K562 (cell line): ENCODE measurements around the gene AFF3. TPM values are rescaled to one million over a fixed set of nuclear protein-coding genes. Genes with fewer than 3 reads are reported as not detected.

Experiments used
- ATAC-seq: fragments of 200-7000 bp; cut with Tn5 transposase; 3 replicates; pipeline ENCODE4 v1.9.1; 2020; ENCODE audit warnings: moderate library complexity
- BruUV-seq: library from RNA; stranded (reverse); fragments of 400-500 nt; replicated peaks from 2 replicates; lab custom pipeline; 2021; lab: Mats Ljungman, UMichigan
- CTCF ChIA-PET: fragments of 300-600 bp; formaldehyde crosslinking; extraction: SDS; loops from one replicate; lab custom pipeline; 2021; ENCODE audit warnings: low intra/inter-chr PET ratio; lab: Yijun Ruan, JAX
- POLR2A ChIA-PET: fragments of 300-600, 350-650 bp; sonication (Branson Sonifier 250); formaldehyde crosslinking; extraction: SDS; loops from one replicate; lab custom pipeline; 2021; ENCODE audit warnings: antibody characterized with exemption, inconsistent platforms; lab: Yijun Ruan, JAX
- DNase-seq, 4 experiments: peaks; one replicate each; pipeline versions ENCODE4 v3.0.0 to v3.0.0-alpha.2; 2011 to 2018; ENCODE audit warnings: low spot score in 3 of 4, mixed read lengths in 3 of 4; ENCODE audit errors: extremely low read depth in 1 of 4
- FAIRE-seq: peaks from 2 replicates; lab custom pipeline; 2011; peaks lifted over from hg19 to GRCh38; lab: Jason Lieb, UNC
- H2AFZ ChIP-seq: 2 replicates; pipeline ENCODE4 v1.6.0; 2011; ENCODE audit warnings: low read depth, low read length, control low read depth, inconsistent platforms
- H3K27ac ChIP-seq: fragments of 200-600 bp; 3 replicates; pipeline ENCODE4 v1.8.0; 2011; ENCODE audit warnings: low read depth, mild to moderate bottlenecking, control low read depth, inconsistent platforms, low read length, moderate library complexity, mixed read lengths; ENCODE audit errors: extremely low read depth
- H3K27me3 ChIP-seq, 2 experiments: fragments of 300-600 bp in 1 of 2; 2 replicates in 1 of 2; 3 replicates in 1 of 2; pipeline versions ENCODE4 v1.6.0 to v1.8.0; 2011; ENCODE audit warnings: inconsistent platforms in 2 of 2, low read length in 2 of 2, mild to moderate bottlenecking in 1 of 2, mixed read lengths in 1 of 2, moderate library complexity in 1 of 2; ENCODE audit not compliant: control insufficient read depth in 2 of 2, insufficient read depth in 2 of 2
- H3K36me3 ChIP-seq: fragments of 300-600 bp; 3 replicates; pipeline ENCODE4 v1.8.0; 2011; ENCODE audit warnings: mild to moderate bottlenecking, low read length, inconsistent platforms; ENCODE audit not compliant: control insufficient read depth, insufficient read depth
- H3K4me1 ChIP-seq, 2 experiments: fragments of 200-600 bp in 1 of 2; replicated peaks in 1 of 2; 2 replicates in 1 of 2; 3 replicates in 1 of 2; pipeline versions ENCODE4 v1.5.1 to v1.8.0; 2011; ENCODE audit warnings: inconsistent platforms in 2 of 2, low read length in 2 of 2, mild to moderate bottlenecking in 1 of 2, mixed read lengths in 1 of 2, moderate library complexity in 1 of 2; ENCODE audit not compliant: control insufficient read depth in 2 of 2, insufficient read depth in 2 of 2
- H3K4me2 ChIP-seq: 2 replicates; pipeline ENCODE4 v1.6.1; 2011; ENCODE audit warnings: low read length, control low read depth, inconsistent platforms, mixed read lengths; ENCODE audit not compliant: insufficient read depth
- H3K4me3 ChIP-seq: fragments of 200-600 bp; sonication (generic), shearing (Covaris generic); 2 replicates; pipeline ENCODE4 v1.5.1; 2016; ENCODE audit warnings: control low read depth, inconsistent platforms
- H3K79me2 ChIP-seq: fragments of 200-600 bp; 3 replicates; pipeline ENCODE4 v1.8.0; 2011; ENCODE audit warnings: low read length, inconsistent platforms; ENCODE audit not compliant: control insufficient read depth, insufficient read depth
- H3K9ac ChIP-seq, 2 experiments: 2 replicates each; pipeline versions ENCODE4 v1.6.0 to v1.6.1; 2011; ENCODE audit warnings: low read depth in 2 of 2, low read length in 2 of 2, control low read depth in 1 of 2, inconsistent platforms in 1 of 2, mild to moderate bottlenecking in 1 of 2, mixed read lengths in 1 of 2; ENCODE audit not compliant: insufficient read depth in 1 of 2
- H3K9me1 ChIP-seq: one replicate; pipeline ENCODE4 v1.6.0; 2011; ENCODE audit warnings: inconsistent platforms, mild to moderate bottlenecking, low read length, moderate library complexity; ENCODE audit not compliant: control insufficient read depth, insufficient read depth
- H3K9me3 ChIP-seq: replicated peaks from 2 replicates; pipeline ENCODE4 v1.5.1; 2011; ENCODE audit warnings: low read depth, low read length, inconsistent platforms; ENCODE audit not compliant: control insufficient read depth, insufficient read depth
- H4K20me1 ChIP-seq: replicated peaks from 2 replicates; pipeline ENCODE4 v1.6.1; 2011; ENCODE audit warnings: low read length, inconsistent platforms, mixed read lengths; ENCODE audit not compliant: control insufficient read depth, insufficient read depth
- FUS ChIP-seq: fragments of 200-400 bp; formaldehyde crosslinking; optimal IDR thresholded peaks from 2 replicates; pipeline ENCODE3; 2017; ENCODE audit warnings: low read depth, low read length
- GTF2A2 ChIP-seq: IDR thresholded peaks from 2 replicates; pipeline ENCODE4 v1.6.1; 2016; ENCODE audit warnings: mild to moderate bottlenecking, missing genetic modification characterization, missing compliant biosample characterization
- MAZ ChIP-seq, 2 experiments: fragments of 450-650 bp in 1 of 2; sonication (generic) in 1 of 2; formaldehyde crosslinking; IDR thresholded peaks in 1 of 2; conservative IDR thresholded peaks in 1 of 2; 2 replicates each; pipeline versions ENCODE4 v1.4.0 to v1.5.0; 2020; ENCODE audit warnings: mild to moderate bottlenecking in 1 of 2, missing genetic modification reagents in 1 of 2
- POLR2AphosphoS2 ChIP-seq: IDR thresholded peaks from 2 replicates; pipeline ENCODE4 v1.6.1; 2012; ENCODE audit warnings: low read length, improper control_type of control experiment
- RAD51 ChIP-seq: fragments of 450-650 bp; IDR thresholded peaks from 2 replicates; pipeline ENCODE4 v1.7.1; 2016; ENCODE audit warnings: low read depth, mild to moderate bottlenecking, borderline replicate concordance
- SRSF1 ChIP-seq: fragments of 200-400 bp; formaldehyde crosslinking; IDR thresholded peaks from 2 replicates; pipeline ENCODE4 v1.6.1; 2017; ENCODE audit warnings: mild to moderate bottlenecking, low read depth, low read length, moderate library complexity
- TARDBP ChIP-seq: fragments of 450-650 bp; IDR thresholded peaks from 2 replicates; pipeline ENCODE4 v1.6.1; 2016
- ZBTB8A ChIP-seq: fragments of 450-650 bp; IDR thresholded peaks from 2 replicates; pipeline ENCODE4 v1.6.1; 2018; ENCODE audit warnings: mild to moderate bottlenecking, moderate library complexity; ENCODE audit not compliant: partially characterized antibody
- ZNF408 ChIP-seq: fragments of 250-450 bp; sonication (Bioruptor Pico); IDR thresholded peaks from 2 replicates; pipeline ENCODE4 v1.4.0; 2020; ENCODE audit warnings: low read depth, mild to moderate bottlenecking, moderate library complexity
- WGBS: fragments of 100-300 bp; shearing (Covaris generic); methylation state at CpG from one replicate; pipeline ENCODE4 v1.1.6; 2016; ENCODE audit warnings: low coverage, mixed read lengths; ENCODE audit not compliant: insufficient coverage; ENCODE audit errors: missing lambda C conversion rate; 5-methylcytosine and 5-hydroxymethylcytosine counted together
- in situ Hi-C: fragments of 300-500 bp; cut with MboI; formaldehyde crosslinking; loops from 4 replicates; pipeline ENCODE4 v1.15.0; 2018; ENCODE audit warnings: inconsistent platforms, mixed read lengths
- intact Hi-C: fragments of 100-400 bp; cut with micrococcal nuclease; formaldehyde crosslinking; loops from 2 replicates; pipeline ENCODE4 v1.14.2; 2022
- polyA plus RNA-seq, 8 experiments: library from polyadenylated mRNA; depleted of rRNA in 4 of 8; stranded (reverse) in 5 of 8; unstranded in 3 of 8; fragments of >200 nt; fragmentation: Nextera tagmentation in 2 of 8; fragmentation: Illumina TruSeq in 1 of 8; extraction: Ambion mirVana in 2 of 8; extraction: Trizol in 1 of 8; gene quantifications; 2 replicates each; pipeline versions ENCODE4 v1.2.1 to v1.2.3, GENCODE V29; 2011 to 2014; ENCODE audit warnings: inconsistent platforms in 1 of 8, missing spikeins in 1 of 8
- total RNA-seq, 7 experiments: library from RNA; depleted of rRNA in 6 of 7; stranded (reverse); fragments of >200 nt in 6 of 7; fragmentation: Illumina TruSeq in 2 of 7; extraction: Trizol in 2 of 7; gene quantifications; 2 replicates each; pipeline versions ENCODE4 v1.2.1 to v1.2.3, GENCODE V29; 2011 to 2021; ENCODE audit warnings: low replicate concordance in 1 of 7
- TF ChIP-seq, protein P1 (sequence below): sonication (generic); formaldehyde crosslinking; IDR thresholded peaks from 2 replicates; pipeline ENCODE4 v1.8.0; 2022; ENCODE audit warnings: mild to moderate bottlenecking, missing genetic modification reagents
- TF ChIP-seq, protein P2 (sequence below): fragments of 450-650 bp; IDR thresholded peaks from 2 replicates; pipeline ENCODE4 v1.7.1; 2018; ENCODE audit warnings: mild to moderate bottlenecking, low read depth; ENCODE audit not compliant: partially characterized antibody

AFF3 gene
- total and polyA plus RNA-seq, 9 of the 15 experiments (the other 6 are each of a cell fraction or from before 2014, with no cell fraction given), result 0.02 to 0.11 TPM; not detected in 7

DNA sequence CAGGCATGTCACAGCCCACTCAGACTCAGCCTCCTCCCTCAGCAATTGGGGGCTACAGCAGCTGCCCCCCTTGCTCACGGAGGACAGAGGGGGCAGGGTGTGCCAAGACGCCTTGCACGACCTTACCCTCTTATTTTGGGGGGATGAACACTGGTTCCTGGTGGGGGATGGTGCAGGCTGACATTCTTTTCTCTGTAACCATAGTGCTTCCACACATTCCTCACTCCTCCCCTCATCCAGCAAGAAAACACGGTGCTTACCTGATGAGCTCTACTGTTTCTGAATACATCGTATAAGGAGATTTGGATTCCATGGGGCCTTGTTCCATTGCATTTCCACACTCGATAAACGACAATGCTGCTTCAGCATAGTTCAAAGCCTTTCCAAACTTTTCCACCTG lies 577.2 kb downstream of the AFF3 start:
- Histone ChIP-seq H3K36me3 (no peaks in the 10 kb centered on the region), H3K9me3 (no peaks in the 10 kb centered on the region), H2AFZ (no peak overlapping the region), H3K79me2 (no peaks in the 10 kb centered on the region)
- no peak for TF ChIP-seq SRSF1
- TF ChIP-seq, all 486 proteins: peak for 0
- no peaks in the 10 kb centered on the region for H3K9me1 ChIP-seq
- DNase-seq (no peak), ATAC-seq (no peak), FAIRE-seq (no peak)
- no peak overlapping the region for H3K27ac ChIP-seq
- ChIA-PET POLR2A (no interaction called here), CTCF (no interaction called here)
- intact Hi-C loops, result no loop called here
- no peak overlapping the region for H3K4me3 ChIP-seq
- 1% methylated on average over 7 of the region's 7 CpGs for WGBS
- H4K20me1 ChIP-seq, result no peaks in the 10 kb centered on the region
- no peaks in the 10 kb centered on the region for H3K4me1 ChIP-seq
- no peak overlapping the region for H3K9ac ChIP-seq
- in situ Hi-C loops, result loop anchor here (25.0 kb wide), 2 partner anchors 247 to 822 kb away; no protein-coding TSS in a partner anchor
- no peak overlapping the region for H3K4me2 ChIP-seq
- H3K27me3 ChIP-seq, result peaks cover 4 to 31% of the 10 kb centered on the region in 2 experiments; a peak in 4 of 5 replicates
- no TSS peak for BruUV-seq

DNA sequence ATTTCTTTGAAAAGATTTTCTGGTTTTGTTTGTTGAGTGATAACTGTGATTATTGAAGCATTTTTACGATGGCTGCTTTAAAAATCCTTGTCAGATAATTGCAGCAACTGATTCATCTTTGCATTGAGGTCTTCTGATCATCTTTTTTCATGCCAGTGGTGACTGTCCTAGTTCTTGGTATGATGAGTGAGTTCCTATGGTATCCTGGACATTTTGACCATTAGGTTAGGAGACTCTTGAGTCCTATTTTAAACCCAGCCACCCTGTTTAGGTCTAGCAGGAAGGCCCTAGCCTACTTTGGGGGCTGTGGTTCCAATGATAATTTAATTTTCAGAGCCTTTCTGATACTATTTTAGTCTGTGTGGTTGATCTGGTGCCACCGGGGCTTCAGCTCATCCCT lies 579.9 kb downstream of the AFF3 start:
- WGBS, result 2% methylated on average over 2 of the region's 2 CpGs
- intact Hi-C loops, result no loop called here
- DNase-seq, result no peak
- no TSS peak for BruUV-seq
- Histone ChIP-seq H4K20me1 (no peaks in the 10 kb centered on the region), H3K27me3 (peaks cover 4 to 27% of the 10 kb centered on the region in 2 experiments; a peak in 4 of 5 replicates), H2AFZ (no peak overlapping the region), H3K4me1 (no peaks in the 10 kb centered on the region), H3K4me2 (no peak overlapping the region), H3K9me3 (no peaks in the 10 kb centered on the region), H3K9me1 (no peaks in the 10 kb centered on the region), H3K9ac (no peak overlapping the region), H3K27ac (no peak overlapping the region), H3K36me3 (no peaks in the 10 kb centered on the region), H3K4me3 (no peak overlapping the region), H3K79me2 (no peaks in the 10 kb centered on the region)
- ChIA-PET POLR2A (no interaction called here), CTCF (no interaction called here)
- FAIRE-seq, result no peak
- in situ Hi-C loops, result loop anchor here (5.0 to 25.0 kb wide), 3 partner anchors 250 to 825 kb away; no protein-coding TSS in a partner anchor
- ATAC-seq, result no peak
- TF ChIP-seq MAZ (CRISPR knock-in tag; conservative IDR thresholded peaks at IDR 0.05 in 1 of 2, IDR thresholded peaks at IDR 0.05 in 1 of 2), result no peak
- TF ChIP-seq, protein P1, sequence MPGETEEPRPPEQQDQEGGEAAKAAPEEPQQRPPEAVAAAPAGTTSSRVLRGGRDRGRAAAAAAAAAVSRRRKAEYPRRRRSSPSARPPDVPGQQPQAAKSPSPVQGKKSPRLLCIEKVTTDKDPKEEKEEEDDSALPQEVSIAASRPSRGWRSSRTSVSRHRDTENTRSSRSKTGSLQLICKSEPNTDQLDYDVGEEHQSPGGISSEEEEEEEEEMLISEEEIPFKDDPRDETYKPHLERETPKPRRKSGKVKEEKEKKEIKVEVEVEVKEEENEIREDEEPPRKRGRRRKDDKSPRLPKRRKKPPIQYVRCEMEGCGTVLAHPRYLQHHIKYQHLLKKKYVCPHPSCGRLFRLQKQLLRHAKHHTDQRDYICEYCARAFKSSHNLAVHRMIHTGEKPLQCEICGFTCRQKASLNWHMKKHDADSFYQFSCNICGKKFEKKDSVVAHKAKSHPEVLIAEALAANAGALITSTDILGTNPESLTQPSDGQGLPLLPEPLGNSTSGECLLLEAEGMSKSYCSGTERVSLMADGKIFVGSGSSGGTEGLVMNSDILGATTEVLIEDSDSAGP (CRISPR knock-in tag), result no peak
- no peak for TF ChIP-seq POLR2AphosphoS2
- TF ChIP-seq, protein P2, sequence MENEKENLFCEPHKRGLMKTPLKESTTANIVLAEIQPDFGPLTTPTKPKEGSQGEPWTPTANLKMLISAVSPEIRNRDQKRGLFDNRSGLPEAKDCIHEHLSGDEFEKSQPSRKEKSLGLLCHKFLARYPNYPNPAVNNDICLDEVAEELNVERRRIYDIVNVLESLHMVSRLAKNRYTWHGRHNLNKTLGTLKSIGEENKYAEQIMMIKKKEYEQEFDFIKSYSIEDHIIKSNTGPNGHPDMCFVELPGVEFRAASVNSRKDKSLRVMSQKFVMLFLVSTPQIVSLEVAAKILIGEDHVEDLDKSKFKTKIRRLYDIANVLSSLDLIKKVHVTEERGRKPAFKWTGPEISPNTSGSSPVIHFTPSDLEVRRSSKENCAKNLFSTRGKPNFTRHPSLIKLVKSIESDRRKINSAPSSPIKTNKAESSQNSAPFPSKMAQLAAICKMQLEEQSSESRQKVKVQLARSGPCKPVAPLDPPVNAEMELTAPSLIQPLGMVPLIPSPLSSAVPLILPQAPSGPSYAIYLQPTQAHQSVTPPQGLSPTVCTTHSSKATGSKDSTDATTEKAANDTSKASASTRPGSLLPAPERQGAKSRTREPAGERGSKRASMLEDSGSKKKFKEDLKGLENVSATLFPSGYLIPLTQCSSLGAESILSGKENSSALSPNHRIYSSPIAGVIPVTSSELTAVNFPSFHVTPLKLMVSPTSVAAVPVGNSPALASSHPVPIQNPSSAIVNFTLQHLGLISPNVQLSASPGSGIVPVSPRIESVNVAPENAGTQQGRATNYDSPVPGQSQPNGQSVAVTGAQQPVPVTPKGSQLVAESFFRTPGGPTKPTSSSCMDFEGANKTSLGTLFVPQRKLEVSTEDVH, result no peak
- TF ChIP-seq ZNF408 (CRISPR knock-in tag), result no peak
- TF ChIP-seq ZBTB8A, result no peak
- no peak for TF ChIP-seq GTF2A2 (tag)
- TF ChIP-seq RAD51, result no peak
- TF ChIP-seq FUS, result no peak
- TF ChIP-seq TARDBP, result no peak
